GM12873 (cell line): ENCODE results near the gene VENTX.
A peak's percentile ranks its signal among the peaks of the same experiment; 100 is the strongest.

Experiments
- TF ChIP-seq, protein P1 (sequence below): IDR thresholded peaks from 2 replicates; pipeline ENCODE4 v1.5.1; 2012; ENCODE audit warnings: low read depth, mild to moderate bottlenecking, moderate library complexity, low read length, control low read depth; ENCODE audit not compliant: insufficient read depth; ENCODE audit errors: missing control alignments

VENTX gene

GRCh38 chr10:133271521-133272300 lies 34.1 kb downstream of the VENTX start:
- TF ChIP-seq, protein P1, sequence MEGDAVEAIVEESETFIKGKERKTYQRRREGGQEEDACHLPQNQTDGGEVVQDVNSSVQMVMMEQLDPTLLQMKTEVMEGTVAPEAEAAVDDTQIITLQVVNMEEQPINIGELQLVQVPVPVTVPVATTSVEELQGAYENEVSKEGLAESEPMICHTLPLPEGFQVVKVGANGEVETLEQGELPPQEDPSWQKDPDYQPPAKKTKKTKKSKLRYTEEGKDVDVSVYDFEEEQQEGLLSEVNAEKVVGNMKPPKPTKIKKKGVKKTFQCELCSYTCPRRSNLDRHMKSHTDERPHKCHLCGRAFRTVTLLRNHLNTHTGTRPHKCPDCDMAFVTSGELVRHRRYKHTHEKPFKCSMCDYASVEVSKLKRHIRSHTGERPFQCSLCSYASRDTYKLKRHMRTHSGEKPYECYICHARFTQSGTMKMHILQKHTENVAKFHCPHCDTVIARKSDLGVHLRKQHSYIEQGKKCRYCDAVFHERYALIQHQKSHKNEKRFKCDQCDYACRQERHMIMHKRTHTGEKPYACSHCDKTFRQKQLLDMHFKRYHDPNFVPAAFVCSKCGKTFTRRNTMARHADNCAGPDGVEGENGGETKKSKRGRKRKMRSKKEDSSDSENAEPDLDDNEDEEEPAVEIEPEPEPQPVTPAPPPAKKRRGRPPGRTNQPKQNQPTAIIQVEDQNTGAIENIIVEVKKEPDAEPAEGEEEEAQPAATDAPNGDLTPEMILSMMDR, result no peak

GRCh38 chr10:133272301-133272963 lies 34.8 kb downstream of the VENTX start:
- TF ChIP-seq, protein P1, result no peak

GRCh38 chr10:133272964-133273420 lies 35.3 kb downstream of the VENTX start:
- TF ChIP-seq, protein P1, result no peak

- TF ChIP-seq, protein P1, result no peak
Observed at GRCh38 chr10:133273534-133274143, 36.0 kb downstream of the VENTX start.

DNA sequence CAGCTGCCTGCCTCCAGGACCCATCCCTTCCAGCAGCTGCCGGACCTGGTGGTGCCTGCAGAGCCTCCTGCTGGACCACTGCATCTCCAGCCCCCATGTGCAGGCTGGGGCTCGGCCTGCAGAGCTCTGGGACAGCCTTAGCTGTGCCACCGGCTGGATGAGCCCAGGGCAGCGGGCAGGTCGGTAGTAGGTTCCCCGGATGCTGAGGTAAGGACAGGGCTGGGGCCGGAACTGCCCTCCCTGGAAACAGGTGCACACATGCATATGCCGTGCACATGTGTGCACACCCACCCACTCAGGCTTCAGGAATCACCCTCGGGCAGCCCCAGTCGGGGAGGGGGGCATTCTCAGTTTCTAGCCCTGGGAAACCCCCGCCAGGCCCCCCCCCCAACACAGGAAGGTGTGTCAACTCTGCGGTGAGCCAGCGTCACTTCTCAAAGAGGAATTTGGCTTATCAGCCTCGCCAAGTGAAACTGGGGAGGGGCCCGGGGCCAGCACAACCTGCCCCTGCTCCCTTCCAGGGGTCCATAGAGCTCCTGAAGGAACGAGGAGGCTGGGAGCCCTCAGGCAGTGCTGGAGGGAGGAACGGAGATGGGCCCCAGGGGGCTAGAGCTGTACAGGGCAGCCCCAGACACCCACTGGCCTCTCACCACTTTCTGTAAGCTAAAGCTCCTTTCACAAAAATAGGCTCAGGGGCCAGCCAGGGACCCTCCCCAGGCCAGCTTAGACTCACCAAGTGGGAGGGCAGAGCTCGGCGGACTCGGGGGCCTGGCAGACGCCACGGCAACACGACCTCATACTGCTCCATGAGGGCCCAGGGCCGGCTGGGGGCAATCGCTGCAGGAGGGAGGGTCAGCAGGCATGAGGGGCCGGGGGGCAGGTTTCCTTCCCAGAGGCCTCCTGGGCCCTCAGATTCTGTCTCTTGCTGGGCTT lies 37.4 kb downstream of the VENTX start:
- TF ChIP-seq, protein P1, result no peak

- TF ChIP-seq, protein P1, result peak; percentile 69
Observed at GRCh38 chr10:133275684-133276092, 38.0 kb downstream of the VENTX start.
